ENCODE data around the gene DIPK1C.
"Not testable (repeated sequence)": the region's sequence is repeated elsewhere in the genome, so short reads cannot be mapped to it uniquely, and the experiment has no call there.

The DIPK1C gene

GRCh38 chr18:74503137-74503536, 46.0 kb upstream of the DIPK1C start:
- Histone ChIP-seq H3K36me3 (ENCODE audit: low read length) (peaks cover 29% of the 10 kb centered on the region), H4K20me1 (ENCODE audit: low read depth, low read length) (0 out of 2 replicates have a peak, but pooled peaks cover 5% of the 10 kb centered on the region), H3F3A (ENCODE audit: insufficient read depth) (peaks cover 20% of the 10 kb centered on the region), H3K4me2 (ENCODE audit: low read depth, low read length, poor library complexity, severe bottlenecking) (no peak overlapping the region), H3K27ac (ENCODE audit: low read depth, low read length) (no peak overlapping the region), H3K4me3 (ENCODE audit: insufficient read depth, low read length, poor library complexity, severe bottlenecking) (no peak overlapping the region), H3K9me2 (replicated peaks; ENCODE audit: insufficient read depth, low read length) (no peaks in the 10 kb centered on the region), H2AFZ (ENCODE audit: low read depth, low read length, severe bottlenecking) (no peak overlapping the region), H3K79me2 (ENCODE audit: insufficient read depth, low read length) (peaks cover 30% of the 10 kb centered on the region), H3K9ac (ENCODE audit: low read length) (no peak overlapping the region), H3K27me3 (ENCODE audit: low read length) (no peaks in the 10 kb centered on the region), H3K9me3 (ENCODE audit: insufficient read depth, low read length) (no peaks in the 10 kb centered on the region)
- TF ChIP-seq EZH2phosphoT487 (conservative IDR thresholded peaks at IDR 0.05; ENCODE audit: low read length) (no peak), CTCF (IDR thresholded peaks at IDR 0.05; ENCODE audit: insufficient read depth, low read length, poor library complexity, severe bottlenecking) (no peak)

- Histone ChIP-seq H3K27ac (ENCODE audit: low read depth, low read length) (peak overlapping the region; percentile 83), H3F3A (ENCODE audit: insufficient read depth) (peaks cover 32% of the 10 kb centered on the region), H3K4me3 (ENCODE audit: insufficient read depth, low read length, poor library complexity, severe bottlenecking) (peak overlapping the region; percentile 74), H3K36me3 (ENCODE audit: low read length) (peaks cover 26% of the 10 kb centered on the region), H3K4me2 (ENCODE audit: low read depth, low read length, poor library complexity, severe bottlenecking) (peak overlapping the region; percentile 99), H3K79me2 (ENCODE audit: insufficient read depth, low read length) (peaks cover 47% of the 10 kb centered on the region), H4K20me1 (ENCODE audit: low read depth, low read length) (0 out of 2 replicates have a peak, but pooled peaks cover 5% of the 10 kb centered on the region), H3K9me3 (ENCODE audit: insufficient read depth, low read length) (no peaks in the 10 kb centered on the region), H2AFZ (ENCODE audit: low read depth, low read length, severe bottlenecking) (no peak overlapping the region), H3K9ac (ENCODE audit: low read length) (peak overlapping the region; percentile 62), H3K9me2 (replicated peaks; ENCODE audit: insufficient read depth, low read length) (no peaks in the 10 kb centered on the region), H3K27me3 (ENCODE audit: low read length) (no peaks in the 10 kb centered on the region)
- TF ChIP-seq EZH2phosphoT487 (conservative IDR thresholded peaks at IDR 0.05; ENCODE audit: low read length) (no peak), CTCF (IDR thresholded peaks at IDR 0.05; ENCODE audit: insufficient read depth, low read length, poor library complexity, severe bottlenecking) (no peak)
These were observed 44.3 kb upstream of the DIPK1C start for GRCh38 chr18:74501386-74501785.

- not testable (repeated sequence) for H3K9me2 ChIP-seq (replicated peaks; ENCODE audit: insufficient read depth, low read length); H3K9me3 ChIP-seq (ENCODE audit: insufficient read depth, low read length); H3K27me3 ChIP-seq (ENCODE audit: low read length); H2AFZ ChIP-seq (ENCODE audit: low read depth, low read length, severe bottlenecking); H4K20me1 ChIP-seq (ENCODE audit: low read depth, low read length)
- Histone ChIP-seq H3K79me2 (ENCODE audit: insufficient read depth, low read length) (peaks cover 49% of the 10 kb centered on the region), H3K36me3 (ENCODE audit: low read length) (peaks cover 26% of the 10 kb centered on the region), H3K9ac (ENCODE audit: low read length) (peak overlapping the region; percentile 62), H3K4me2 (ENCODE audit: low read depth, low read length, poor library complexity, severe bottlenecking) (peak overlapping the region; percentile 99), H3F3A (ENCODE audit: insufficient read depth) (peaks cover 32% of the 10 kb centered on the region), H3K4me3 (ENCODE audit: insufficient read depth, low read length, poor library complexity, severe bottlenecking) (peak overlapping the region; percentile 74), H3K27ac (ENCODE audit: low read depth, low read length) (peak overlapping the region; percentile 83)
These were observed 43.7 kb upstream of the DIPK1C start for GRCh38 chr18:74500774-74501173.

- H3K4me3 ChIP-seq (ENCODE audit: insufficient read depth, low read length, poor library complexity, severe bottlenecking): peak overlapping the region; percentile 74
- H3K27me3 ChIP-seq (ENCODE audit: low read length): no peaks in the 10 kb centered on the region
- H4K20me1 ChIP-seq (ENCODE audit: low read depth, low read length): 0 out of 2 replicates have a peak, but pooled peaks cover 5% of the 10 kb centered on the region
- H3F3A ChIP-seq (ENCODE audit: insufficient read depth): peaks cover 32% of the 10 kb centered on the region
- H2AFZ ChIP-seq (ENCODE audit: low read depth, low read length, severe bottlenecking): no peak overlapping the region
- peaks cover 49% of the 10 kb centered on the region for H3K79me2 ChIP-seq (ENCODE audit: insufficient read depth, low read length)
- peak overlapping the region; percentile 62 for H3K9ac ChIP-seq (ENCODE audit: low read length)
- H3K36me3 ChIP-seq (ENCODE audit: low read length): peaks cover 26% of the 10 kb centered on the region
- H3K4me2 ChIP-seq (ENCODE audit: low read depth, low read length, poor library complexity, severe bottlenecking): peak overlapping the region; percentile 99
- no peaks in the 10 kb centered on the region for H3K9me2 ChIP-seq (replicated peaks; ENCODE audit: insufficient read depth, low read length)
- H3K9me3 ChIP-seq (ENCODE audit: insufficient read depth, low read length): no peaks in the 10 kb centered on the region
- no peak for TF ChIP-seq CTCF (IDR thresholded peaks at IDR 0.05; ENCODE audit: insufficient read depth, low read length, poor library complexity, severe bottlenecking)
- TF ChIP-seq EZH2phosphoT487 (conservative IDR thresholded peaks at IDR 0.05; ENCODE audit: low read length): no peak
- peak overlapping the region; percentile 83 for H3K27ac ChIP-seq (ENCODE audit: low read depth, low read length)
These were observed 43.3 kb upstream of the DIPK1C start for GRCh38 chr18:74500372-74500771.

All from SU-DHL-6 (cell line).